MV-4-11 (cell line): ENCODE results near the gene CNR1.

Experiments used
- DNase-seq: peaks from one replicate; lab custom pipeline; 2025; lab: John Stamatoyannopoulos, UW

The CNR1 gene

DNA sequence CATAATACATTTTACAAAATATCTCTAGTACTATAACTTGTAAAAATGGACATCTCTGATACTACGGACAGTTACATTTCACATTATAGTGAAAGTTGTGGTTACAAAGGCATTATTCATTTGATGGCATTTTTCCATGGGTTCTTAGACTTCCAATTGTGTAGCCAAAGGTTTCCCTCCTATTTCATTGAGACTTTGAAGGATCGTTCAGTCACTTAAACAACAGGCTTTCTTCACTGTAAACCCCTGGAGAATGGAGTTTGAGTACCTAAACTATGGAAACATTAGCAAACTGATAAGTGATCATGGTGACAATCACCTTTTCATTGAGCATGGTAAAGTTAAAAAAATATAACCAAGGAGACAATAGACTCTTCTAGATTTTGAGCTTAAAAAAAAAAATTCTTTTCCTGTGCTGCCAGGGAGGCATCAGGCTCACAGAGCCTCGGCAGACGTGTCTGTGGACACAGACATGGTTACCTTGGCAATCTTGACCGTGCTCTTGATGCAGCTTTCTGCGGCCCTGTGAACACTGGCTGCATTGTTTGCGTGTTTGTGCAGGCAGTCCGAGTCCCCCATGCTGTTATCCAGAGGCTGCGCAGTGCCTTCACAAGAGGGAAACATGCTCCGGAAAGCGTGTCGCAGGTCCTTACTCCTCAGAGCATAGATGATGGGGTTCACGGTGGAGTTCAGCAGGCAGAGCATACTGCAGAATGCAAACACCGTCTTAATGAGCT, 22.6 kb downstream of the CNR1 start:
- no peak for DNase-seq

DNA sequence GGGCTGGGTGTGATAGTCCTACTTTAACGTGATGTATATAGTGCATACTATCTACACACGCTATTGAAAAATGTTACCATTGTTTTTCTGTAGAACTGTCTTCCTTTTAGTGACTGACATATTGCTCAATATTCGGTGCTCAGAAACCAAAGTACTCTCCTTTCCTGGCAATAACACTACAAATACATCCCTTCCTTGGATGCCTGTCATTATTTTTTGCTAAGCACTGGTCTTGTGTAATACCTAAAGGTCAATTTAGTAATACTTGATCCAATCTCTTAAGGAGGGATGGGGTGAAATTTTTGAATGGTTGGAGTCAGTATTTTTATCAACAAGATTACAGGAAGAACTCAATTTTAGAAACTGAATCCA, 23.9 kb downstream of the CNR1 start:
- DNase-seq, result no peak

DNA sequence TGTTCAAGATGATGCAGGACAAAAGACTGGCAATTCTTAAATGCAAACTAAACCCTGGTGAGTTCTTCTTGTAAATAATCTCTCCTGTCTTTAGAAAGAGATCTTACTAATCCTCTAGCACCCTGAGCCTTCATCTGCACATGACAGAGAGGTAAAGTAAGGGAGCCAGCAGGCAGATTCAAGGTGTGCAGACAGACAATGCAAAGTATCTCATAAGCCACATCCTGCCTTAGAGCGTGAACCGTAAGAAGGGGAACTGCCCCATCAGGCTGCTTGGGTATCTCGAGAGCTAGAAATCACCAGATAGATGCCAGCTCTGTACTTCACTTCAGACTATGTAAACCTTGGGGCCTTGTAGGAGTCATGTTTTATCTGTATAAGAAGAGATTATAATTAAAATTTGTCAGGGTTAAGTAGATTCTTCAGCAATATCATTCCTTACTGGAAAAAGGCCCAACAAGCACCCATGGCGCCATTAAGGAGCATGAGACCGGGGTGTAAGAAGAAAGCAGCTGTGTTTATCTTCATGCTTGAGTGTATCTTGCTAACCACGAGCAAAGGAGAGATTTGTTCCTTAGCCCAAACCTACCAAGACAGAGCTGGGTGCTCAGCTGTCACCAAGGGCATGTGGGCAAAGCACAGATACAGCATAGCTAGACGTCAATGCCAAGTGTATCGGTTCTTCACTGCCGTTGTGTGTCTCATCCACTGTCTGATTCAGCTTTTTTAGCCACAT, 24.4 kb downstream of the CNR1 start:
- DNase-seq, result no peak

DNA sequence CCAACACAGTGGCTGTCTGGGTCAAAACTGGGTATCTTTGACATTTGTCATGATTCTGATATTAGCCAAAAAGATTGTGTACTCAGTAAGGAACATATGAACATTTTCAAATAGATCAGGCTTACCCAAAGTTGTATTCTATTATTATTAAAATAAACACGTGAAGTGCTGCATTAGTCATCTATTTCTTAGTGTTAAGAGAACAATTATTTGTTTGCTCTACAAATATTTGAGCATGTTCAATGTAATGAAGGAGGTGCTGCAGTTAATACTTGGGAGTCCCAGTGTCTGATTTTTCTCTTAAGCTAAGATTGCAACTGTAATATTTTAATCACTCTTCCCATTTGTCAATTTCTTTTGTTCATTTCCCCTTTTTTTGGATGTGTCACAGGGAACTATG, 28.2 kb downstream of the CNR1 start:
- no peak for DNase-seq

DNA sequence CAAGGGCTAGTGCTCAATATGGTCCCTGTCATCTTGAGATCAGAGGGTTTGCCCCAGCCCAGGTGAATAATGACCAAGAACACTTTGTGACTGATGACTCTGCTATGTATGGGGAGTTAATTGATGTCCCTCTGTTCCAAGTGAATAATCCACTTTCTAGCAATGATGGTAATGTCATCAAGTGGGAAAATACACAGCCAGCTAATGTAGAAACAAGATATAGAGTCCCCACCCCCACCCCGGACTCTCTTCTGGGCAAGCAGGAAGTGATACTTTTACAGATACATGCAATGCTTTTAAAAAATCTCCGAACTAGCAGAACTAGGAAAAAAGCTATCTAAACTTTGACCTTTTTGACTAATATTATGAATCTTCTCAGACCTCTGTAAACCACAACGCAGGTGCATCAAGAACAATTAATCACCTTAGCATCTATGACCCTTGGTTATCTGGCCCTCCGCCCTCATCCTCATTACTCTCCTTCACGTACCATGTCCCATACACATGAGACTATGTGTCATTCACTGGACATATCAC, 30.5 kb downstream of the CNR1 start:
- peak; percentile 25 for DNase-seq

DNA sequence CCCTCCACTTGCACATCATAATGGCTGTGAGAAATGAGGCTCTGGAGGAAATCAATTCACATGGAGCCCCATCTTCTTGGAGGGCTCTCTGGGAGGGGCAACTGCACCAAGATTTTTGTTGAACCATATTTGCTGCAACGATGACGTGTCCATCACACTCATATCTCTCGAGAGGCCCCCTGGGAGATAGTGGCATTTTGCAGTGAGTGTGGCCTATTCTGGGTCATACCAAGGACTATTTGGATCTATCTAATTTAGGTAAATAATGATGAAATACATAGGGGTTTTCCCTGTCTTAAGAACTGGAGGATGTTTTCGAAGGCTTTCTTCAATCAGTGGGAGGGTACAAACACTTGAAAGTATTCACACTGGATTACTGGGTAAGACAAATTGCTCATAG, 31.6 kb downstream of the CNR1 start:
- DNase-seq, result no peak

DNA sequence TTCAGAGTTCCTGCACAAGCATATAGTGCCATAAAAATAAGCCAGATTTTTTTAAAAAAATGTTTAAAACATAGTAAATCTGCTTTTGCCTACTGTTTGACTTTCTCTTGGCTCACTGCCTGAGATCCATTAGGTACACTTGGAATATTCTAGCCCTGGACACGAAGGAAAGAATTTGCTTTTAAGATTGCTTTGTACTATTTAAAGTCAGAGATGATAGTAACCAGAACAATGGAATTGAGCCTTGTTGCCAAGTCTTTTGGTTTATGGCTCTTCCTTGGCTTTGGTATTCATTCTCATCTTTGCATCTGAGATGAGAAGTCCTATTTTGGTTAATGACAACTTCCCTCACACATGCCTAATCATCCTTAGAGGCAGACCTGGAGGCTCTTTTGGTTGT, 32.4 kb downstream of the CNR1 start:
- no peak for DNase-seq

DNA sequence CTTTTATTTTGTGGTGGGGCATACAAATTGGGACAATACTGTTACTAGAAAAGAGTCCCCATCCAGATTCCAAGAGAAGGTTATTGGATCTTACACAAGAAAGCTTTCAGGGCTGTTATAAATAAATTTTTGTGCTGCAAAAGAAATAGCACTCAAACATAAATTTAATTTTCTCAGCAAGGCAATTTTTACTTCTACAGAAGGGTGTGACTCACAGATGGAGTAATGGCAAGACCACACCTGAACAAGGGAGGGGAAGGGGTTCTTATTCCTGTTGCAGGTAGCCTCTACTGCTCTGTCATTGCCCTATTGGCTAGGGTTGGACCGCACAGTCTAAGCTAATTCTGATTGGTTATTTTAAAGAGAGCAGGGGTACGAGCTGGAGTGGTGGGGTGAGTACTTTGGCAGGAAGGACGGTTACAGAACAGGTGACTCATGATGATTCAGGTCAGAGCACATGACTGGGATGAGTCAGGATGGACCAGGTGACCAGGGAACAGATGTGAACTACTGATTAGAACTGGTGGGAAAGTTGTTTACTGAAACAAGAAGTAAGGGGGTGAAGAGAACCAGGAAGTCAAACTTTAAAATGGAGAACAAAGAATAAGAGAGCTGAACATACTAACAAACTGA, 41.1 kb downstream of the CNR1 start:
- DNase-seq, result peak; percentile 10

DNA sequence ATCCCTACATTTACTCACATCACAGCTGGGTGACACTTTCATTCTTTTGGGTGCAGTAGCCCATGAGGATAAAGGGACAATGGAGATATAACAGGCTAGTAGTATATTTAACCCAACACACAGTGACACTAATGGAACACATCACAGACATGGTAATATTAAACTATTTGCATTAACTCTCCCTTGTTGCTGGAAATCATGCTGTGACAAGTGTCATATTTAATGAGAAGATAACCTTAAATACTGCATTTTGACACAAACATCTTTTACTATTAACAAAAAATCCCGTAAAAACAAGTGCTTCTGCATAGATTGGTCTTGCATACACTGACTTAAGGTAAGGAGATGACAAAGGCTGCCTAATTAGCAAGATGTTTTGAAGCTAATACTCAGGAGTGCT, 45.5 kb downstream of the CNR1 start:
- no peak for DNase-seq

DNA sequence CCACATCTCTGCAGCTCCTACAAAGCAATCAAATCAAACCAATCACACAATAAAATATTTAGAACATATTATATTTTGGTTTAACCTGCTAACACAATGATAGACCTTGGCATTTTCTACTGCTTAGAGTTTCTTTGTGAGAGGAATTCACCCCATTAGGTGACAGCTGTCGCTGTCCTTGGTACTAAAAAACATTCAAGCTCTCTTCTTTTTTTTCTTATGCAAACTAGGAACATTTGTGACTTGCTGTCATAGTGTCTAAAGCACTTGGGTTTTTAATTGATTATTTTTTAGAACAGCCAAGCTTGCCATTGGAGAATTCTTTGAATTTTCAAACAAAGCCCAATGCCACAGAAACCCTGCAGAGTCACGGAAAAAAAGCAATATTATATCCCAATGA, 46.4 kb downstream of the CNR1 start:
- peak; percentile 18 for DNase-seq

DNA sequence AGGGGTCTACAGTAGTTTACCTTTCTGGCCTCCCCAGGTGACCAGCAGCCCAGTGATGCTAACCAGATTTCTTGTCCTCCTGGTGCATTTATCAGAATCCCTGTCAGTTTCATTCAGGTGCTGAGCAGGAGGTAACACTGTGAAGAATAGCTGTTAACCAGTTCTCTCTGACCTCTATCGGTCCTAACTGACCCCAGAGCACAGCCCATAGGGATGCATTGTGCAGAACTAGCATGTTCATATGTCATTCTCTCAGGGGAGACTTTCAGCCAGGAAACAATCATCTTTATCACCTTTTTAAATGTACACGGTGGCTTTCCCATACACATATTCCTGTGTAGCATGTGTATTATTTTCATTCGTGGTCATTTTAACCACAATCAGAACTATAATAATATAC, 49.9 kb downstream of the CNR1 start:
- DNase-seq, result no peak

DNA sequence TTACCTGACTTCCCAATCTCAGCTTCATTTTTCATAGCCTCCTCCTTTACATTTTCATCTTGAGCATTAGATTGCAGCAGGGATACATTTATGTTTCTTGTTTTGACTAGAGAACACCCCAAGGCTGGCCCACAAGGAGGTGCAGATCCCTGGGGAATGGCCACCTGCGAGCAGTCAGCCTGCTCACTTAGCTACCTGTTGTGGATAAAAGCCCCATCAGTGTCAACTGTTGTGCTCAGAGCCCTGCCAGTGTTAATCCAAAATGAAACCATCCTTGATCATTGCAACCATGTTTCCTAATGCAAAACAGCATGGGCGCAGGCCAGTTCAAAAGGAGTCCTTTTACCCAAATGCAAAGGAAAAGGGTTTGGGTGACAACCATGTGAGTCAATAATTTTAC, 50.8 kb downstream of the CNR1 start:
- no peak for DNase-seq

DNA sequence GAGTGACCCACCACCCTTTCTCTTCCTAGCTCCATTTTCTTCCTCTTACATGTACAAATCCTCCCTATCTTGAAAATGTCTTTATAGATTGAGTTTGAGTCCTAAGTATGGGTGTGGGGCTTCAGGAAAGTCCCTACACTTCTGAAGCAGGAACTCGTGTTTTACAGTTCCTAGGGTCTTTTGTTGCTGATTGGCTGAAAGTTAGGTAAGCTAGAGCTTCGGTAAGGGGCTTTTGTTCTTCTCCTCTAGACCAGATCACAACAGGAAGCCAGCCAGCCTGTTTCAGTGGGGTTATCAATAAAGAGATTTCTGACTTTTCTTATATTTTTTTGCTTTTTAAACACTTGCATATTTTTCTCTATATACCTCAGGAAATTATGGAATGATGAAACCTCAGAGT, 51.3 kb downstream of the CNR1 start:
- no peak for DNase-seq

DNA sequence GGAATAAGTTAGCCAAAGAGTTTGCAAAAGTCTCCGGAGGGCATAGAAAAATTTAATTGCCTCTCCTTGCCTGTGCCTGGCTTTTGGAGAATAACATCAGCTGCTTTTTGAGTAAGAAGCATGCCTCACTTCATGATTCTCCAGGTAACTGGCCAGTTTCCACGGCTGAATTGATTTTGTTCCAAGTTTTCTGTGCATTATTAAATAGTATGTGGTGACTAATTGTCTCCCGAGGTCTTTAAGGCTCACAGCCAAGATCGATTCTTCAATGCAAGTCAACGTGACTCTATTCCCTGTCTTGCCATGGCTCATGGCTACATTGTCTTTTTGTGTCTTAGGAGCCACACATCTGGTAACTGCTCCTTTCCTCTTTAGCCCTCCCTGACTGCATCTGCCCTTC, 54.2 kb downstream of the CNR1 start:
- DNase-seq, result no peak

DNA sequence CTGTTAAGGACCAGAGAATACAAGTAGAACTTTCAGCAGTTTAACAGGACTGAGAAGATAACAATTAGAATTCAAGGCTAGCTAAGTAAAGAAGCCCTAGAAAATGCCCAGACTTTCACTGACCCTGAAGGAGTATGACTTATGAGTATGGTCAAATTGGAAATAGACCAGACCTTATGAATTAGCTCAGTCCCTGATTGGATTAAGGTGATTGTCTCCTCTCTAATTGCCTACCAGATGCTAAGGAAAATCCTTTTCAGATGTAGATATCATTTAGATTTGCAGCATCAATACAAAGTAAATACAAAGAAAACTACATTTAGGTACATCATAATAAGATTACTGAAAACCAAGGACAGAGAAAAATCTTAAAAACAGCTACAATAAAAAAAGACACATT, 58.9 kb downstream of the CNR1 start:
- DNase-seq, result no peak

DNA sequence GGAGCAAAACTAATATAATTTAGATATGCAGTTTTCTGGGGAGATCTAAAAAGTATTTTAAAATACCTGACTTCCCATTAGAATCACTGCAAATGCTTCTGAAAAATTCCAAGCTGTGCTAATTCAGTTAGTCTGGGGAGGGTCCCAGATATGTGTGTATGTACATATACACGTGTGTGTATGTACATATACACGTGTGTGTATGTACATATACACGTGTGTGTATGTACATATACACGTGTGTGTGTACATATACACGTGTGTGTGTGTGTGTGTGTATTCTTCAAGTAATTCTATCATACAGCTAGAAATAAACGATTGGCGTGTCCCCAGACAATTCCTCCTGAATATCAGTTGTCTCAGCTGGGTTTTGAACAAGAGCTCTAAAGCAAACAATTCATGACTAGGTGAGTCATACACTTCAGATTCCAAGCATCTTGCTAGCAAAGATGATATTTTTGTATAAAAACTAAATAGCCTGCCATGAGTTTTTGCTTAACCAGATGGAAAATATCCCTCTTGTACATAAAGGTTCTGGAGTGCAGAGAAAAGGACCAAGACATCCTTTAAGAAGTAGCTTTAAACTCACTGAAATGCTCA, 60.3 kb downstream of the CNR1 start:
- DNase-seq, result no peak
